Activated CD4-positive, alpha-beta T cell treated with anti-CD3 and anti-CD28 coated beads, Interleukin-2, amount 10 ng/mL, durations not matched to agents 24 days and 14 days (primary cell): ENCODE data around the gene IMP3. TPM values are rescaled to one million over a fixed set of nuclear protein-coding genes. Genes with fewer than 3 reads are reported as not detected.

ENCODE experiments used
- DNase-seq: peaks from one replicate; pipeline ENCODE4 v3.0.0; 2022
- H3K27ac Mint-ChIP-seq: one replicate; pipeline ENCODE4 v1.8.0; 2022; ENCODE audit warnings: mild to moderate bottlenecking, mixed read lengths
- H3K27me3 Mint-ChIP-seq: one replicate; pipeline ENCODE4 v1.8.0; 2022; ENCODE audit warnings: mixed read lengths
- H3K36me3 Mint-ChIP-seq: one replicate; pipeline ENCODE4 v1.8.0; 2022; ENCODE audit warnings: low read depth, mild to moderate bottlenecking, mixed read lengths
- H3K4me1 Mint-ChIP-seq: one replicate; pipeline ENCODE4 v1.8.0; 2021; ENCODE audit warnings: mixed read lengths
- H3K4me3 Mint-ChIP-seq: one replicate; pipeline ENCODE4 v1.8.0; 2022; ENCODE audit warnings: mild to moderate bottlenecking, moderate library complexity, mixed read lengths
- H3K9me3 Mint-ChIP-seq: one replicate; pipeline ENCODE4 v1.8.0; 2021; ENCODE audit warnings: mixed read lengths
- intact Hi-C: fragments of 100-400 bp; cut with micrococcal nuclease; formaldehyde crosslinking; loops from one replicate; pipeline ENCODE4 v1.15.1; 2023
- total RNA-seq: library from RNA; stranded (reverse); gene quantifications from 2 replicates; pipeline ENCODE4 v1.2.3, GENCODE V29; 2022

Gene IMP3
- total RNA-seq, 1 donor from 2014 or later = 112 TPM

GRCh38 chr15:75662823-75663519 is 22.9 kb upstream of the IMP3 start:
- H3K9me3 Mint-ChIP-seq = no peaks in the 10 kb centered on the region
- H3K4me3 Mint-ChIP-seq = no peak overlapping the region
- intact Hi-C loops = no loop called here
- no peaks in the 10 kb centered on the region for H3K36me3 Mint-ChIP-seq
- no peaks in the 10 kb centered on the region for H3K27me3 Mint-ChIP-seq
- no peak for DNase-seq
- H3K27ac Mint-ChIP-seq = no peak overlapping the region
- no peaks in the 10 kb centered on the region for H3K4me1 Mint-ChIP-seq

- H3K4me3 Mint-ChIP-seq = no peak overlapping the region
- H3K9me3 Mint-ChIP-seq = no peaks in the 10 kb centered on the region
- H3K4me1 Mint-ChIP-seq = no peaks in the 10 kb centered on the region
- no peaks in the 10 kb centered on the region for H3K36me3 Mint-ChIP-seq
- no peak for DNase-seq
- no peaks in the 10 kb centered on the region for H3K27me3 Mint-ChIP-seq
- intact Hi-C loops = no loop called here
- H3K27ac Mint-ChIP-seq = no peak overlapping the region
These were observed 21.7 kb upstream of the IMP3 start for GRCh38 chr15:75661756-75662140.

DNA sequence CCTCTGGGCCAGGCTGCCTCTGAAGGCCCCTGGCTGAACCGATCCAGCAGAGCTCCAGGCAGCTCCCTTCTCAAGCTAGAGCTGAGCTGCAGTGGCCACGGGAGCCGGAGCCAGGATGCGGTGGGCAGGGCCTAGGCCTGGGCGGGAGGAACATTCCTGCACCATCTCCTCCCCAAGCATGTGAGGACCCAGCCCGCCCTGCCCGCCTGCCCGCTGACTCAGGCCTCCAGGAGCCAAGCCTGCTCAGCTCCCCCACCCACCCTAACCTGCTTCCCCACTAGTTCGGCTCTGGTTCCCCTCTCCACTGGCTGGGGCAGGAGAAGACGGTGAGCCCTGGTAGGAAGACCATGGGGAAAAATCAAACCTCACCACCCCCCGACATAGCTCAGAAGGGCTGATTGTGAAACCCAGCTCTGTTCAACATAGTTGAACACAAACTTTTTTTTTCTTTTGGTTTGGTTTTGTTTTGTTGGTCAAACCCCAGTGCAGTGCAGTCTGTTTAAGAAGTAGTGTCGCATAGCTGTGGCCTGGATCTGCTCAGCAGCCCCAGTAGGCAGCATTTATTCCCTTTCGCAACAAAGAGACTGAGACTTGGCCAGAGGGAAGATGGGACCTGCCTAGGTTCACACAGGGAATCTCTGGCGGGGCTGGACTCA is 21.2 kb upstream of the IMP3 start:
- no peaks in the 10 kb centered on the region for H3K27me3 Mint-ChIP-seq
- H3K36me3 Mint-ChIP-seq = no peaks in the 10 kb centered on the region
- H3K4me3 Mint-ChIP-seq = no peak overlapping the region
- intact Hi-C loops = no loop called here
- no peak overlapping the region for H3K27ac Mint-ChIP-seq
- H3K9me3 Mint-ChIP-seq = no peaks in the 10 kb centered on the region
- no peaks in the 10 kb centered on the region for H3K4me1 Mint-ChIP-seq
- no peak for DNase-seq

- H3K27me3 Mint-ChIP-seq = no peaks in the 10 kb centered on the region
- no peaks in the 10 kb centered on the region for H3K9me3 Mint-ChIP-seq
- H3K4me3 Mint-ChIP-seq = no peak overlapping the region
- intact Hi-C loops = no loop called here
- no peaks in the 10 kb centered on the region for H3K4me1 Mint-ChIP-seq
- no peaks in the 10 kb centered on the region for H3K36me3 Mint-ChIP-seq
- H3K27ac Mint-ChIP-seq = no peak overlapping the region
- no peak for DNase-seq
These were observed 20.1 kb upstream of the IMP3 start for GRCh38 chr15:75659928-75660645.

- H3K9me3 Mint-ChIP-seq = no peaks in the 10 kb centered on the region
- intact Hi-C loops = no loop called here
- H3K4me1 Mint-ChIP-seq = no peaks in the 10 kb centered on the region
- H3K27ac Mint-ChIP-seq = no peak overlapping the region
- H3K36me3 Mint-ChIP-seq = no peaks in the 10 kb centered on the region
- no peak overlapping the region for H3K4me3 Mint-ChIP-seq
- no peak for DNase-seq
- H3K27me3 Mint-ChIP-seq = no peaks in the 10 kb centered on the region
These were observed 19.2 kb upstream of the IMP3 start for GRCh38 chr15:75659141-75659771.

DNA sequence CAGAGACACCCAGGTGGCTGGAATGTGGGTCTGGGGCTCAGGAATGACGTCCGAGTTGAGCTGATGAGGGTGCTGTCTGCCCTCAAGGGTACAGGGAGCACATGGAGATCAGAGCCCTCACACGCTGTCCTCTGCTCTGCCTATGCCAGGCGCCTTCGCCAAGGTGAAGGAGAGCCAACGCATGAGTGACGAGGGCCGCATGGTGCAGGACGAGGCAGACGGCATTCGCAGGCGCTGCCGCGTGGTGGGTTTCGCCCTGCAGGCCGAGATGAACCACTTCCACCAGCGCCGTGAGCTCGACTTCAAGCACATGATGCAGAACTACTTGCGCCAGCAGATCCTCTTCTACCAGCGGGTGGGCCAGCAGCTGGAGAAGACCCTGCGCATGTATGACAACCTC is 16.8 kb upstream of the IMP3 start:
- Mint-ChIP-seq H3K4me3 (no peak overlapping the region), H3K9me3 (no peaks in the 10 kb centered on the region), H3K27ac (no peak overlapping the region), H3K36me3 (peaks cover 2% of the 10 kb centered on the region), H3K4me1 (peaks cover 6% of the 10 kb centered on the region), H3K27me3 (no peaks in the 10 kb centered on the region)
- intact Hi-C loops = no loop called here
- DNase-seq = no peak

- no peaks in the 10 kb centered on the region for H3K27me3 Mint-ChIP-seq
- no peak overlapping the region for H3K4me3 Mint-ChIP-seq
- DNase-seq = no peak
- peaks cover 2% of the 10 kb centered on the region for H3K36me3 Mint-ChIP-seq
- no peak overlapping the region for H3K27ac Mint-ChIP-seq
- peaks cover 10% of the 10 kb centered on the region for H3K4me1 Mint-ChIP-seq
- intact Hi-C loops = no loop called here
- H3K9me3 Mint-ChIP-seq = no peaks in the 10 kb centered on the region
These were observed 16.3 kb upstream of the IMP3 start for GRCh38 chr15:75656331-75656730.

DNA sequence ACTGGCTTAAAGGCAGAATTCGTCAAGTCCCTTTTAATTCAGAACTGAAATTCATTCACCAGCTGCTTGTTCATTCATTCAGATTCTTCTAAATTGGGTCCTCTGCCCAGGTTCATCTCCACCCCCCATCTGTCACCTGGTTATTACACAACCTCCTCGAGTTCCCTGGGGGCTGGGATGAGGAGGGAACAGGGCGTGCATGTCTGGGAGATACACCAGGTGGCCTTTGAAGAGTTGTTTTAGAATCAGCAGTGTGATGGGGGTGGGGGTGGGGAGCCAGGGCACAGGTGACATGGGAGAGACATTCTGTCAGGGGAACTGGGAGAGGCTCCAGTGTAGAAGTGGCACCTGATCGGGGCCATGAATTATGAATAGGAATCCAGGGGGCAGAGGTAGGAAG is 15.9 kb upstream of the IMP3 start:
- DNase-seq = no peak
- Mint-ChIP-seq H3K27ac (no peak overlapping the region), H3K36me3 (peaks cover 2% of the 10 kb centered on the region), H3K9me3 (no peaks in the 10 kb centered on the region), H3K27me3 (no peaks in the 10 kb centered on the region), H3K4me1 (peaks cover 14% of the 10 kb centered on the region), H3K4me3 (no peak overlapping the region)
- intact Hi-C loops = no loop called here

- no peak for DNase-seq
- intact Hi-C loops = no loop called here
- H3K36me3 Mint-ChIP-seq = peaks cover 2% of the 10 kb centered on the region
- no peaks in the 10 kb centered on the region for H3K27me3 Mint-ChIP-seq
- no peaks in the 10 kb centered on the region for H3K9me3 Mint-ChIP-seq
- no peak overlapping the region for H3K27ac Mint-ChIP-seq
- no peak overlapping the region for H3K4me3 Mint-ChIP-seq
- H3K4me1 Mint-ChIP-seq = peaks cover 19% of the 10 kb centered on the region
These were observed 14.3 kb upstream of the IMP3 start for GRCh38 chr15:75654201-75654907.

GRCh38 chr15:75653347-75653913 is 13.4 kb upstream of the IMP3 start:
- H3K27me3 Mint-ChIP-seq = no peaks in the 10 kb centered on the region

DNA sequence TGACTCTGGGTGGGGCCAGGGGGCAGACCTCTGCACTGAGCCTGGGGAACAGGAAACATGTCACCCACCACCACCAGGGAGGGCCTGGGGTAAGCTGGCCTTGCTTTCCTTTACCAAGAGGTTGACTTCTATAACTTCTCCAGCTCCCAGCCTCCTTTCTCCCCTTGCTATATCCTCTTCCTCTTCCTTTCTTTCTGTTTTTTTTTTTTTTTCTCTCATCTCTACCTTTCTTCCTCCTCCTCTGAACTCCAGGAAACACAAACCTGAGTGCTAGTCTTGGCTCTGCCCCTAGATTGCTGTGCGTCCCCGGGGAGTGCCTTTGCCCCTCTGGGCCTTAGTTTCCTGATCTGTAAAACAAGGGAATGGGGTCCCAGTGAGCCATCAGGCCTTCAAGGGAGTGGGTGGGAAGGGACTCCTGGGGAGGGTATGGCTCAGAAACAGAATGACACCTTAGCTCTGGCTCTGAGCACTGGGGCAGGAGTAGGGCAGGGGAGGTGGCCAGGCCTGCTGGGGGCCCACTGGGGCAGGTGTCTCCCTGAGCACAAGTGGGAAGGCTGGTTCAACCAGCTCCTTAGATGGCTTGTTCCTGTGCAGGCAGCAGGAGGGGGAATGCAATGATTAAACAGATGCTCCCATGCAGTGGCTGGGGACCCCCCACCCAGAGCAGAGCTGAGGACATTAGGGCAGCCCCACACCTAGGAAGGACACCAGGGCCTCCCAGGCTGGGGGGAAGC is 12.0 kb upstream of the IMP3 start:
- Mint-ChIP-seq H3K27ac (peak overlapping the region; percentile 78), H3K4me1 (peaks cover 22% of the 10 kb centered on the region), H3K36me3 (peaks cover 2% of the 10 kb centered on the region), H3K4me3 (peak overlapping the region; percentile 58), H3K27me3 (no peaks in the 10 kb centered on the region), H3K9me3 (no peaks in the 10 kb centered on the region)
- intact Hi-C loops = no loop called here
- DNase-seq = no peak

More at GRCh38 chr15:75653347-75653913, 13.4 kb upstream of the IMP3 start:
- Mint-ChIP-seq H3K4me3 (no peak overlapping the region), H3K4me1 (peaks cover 19% of the 10 kb centered on the region), H3K27ac (no peak overlapping the region), H3K9me3 (no peaks in the 10 kb centered on the region), H3K36me3 (peaks cover 2% of the 10 kb centered on the region)
- intact Hi-C loops = no loop called here
- no peak for DNase-seq

- peak; percentile 63 for DNase-seq
- peaks cover 2% of the 10 kb centered on the region for H3K27me3 Mint-ChIP-seq
- H3K27ac Mint-ChIP-seq = peak overlapping the region; percentile 62
- H3K9me3 Mint-ChIP-seq = no peaks in the 10 kb centered on the region
- peak overlapping the region; percentile 58 for H3K4me3 Mint-ChIP-seq
- H3K4me1 Mint-ChIP-seq = peaks cover 29% of the 10 kb centered on the region
- H3K36me3 Mint-ChIP-seq = peaks cover 2% of the 10 kb centered on the region
- intact Hi-C loops = no loop called here
These were observed 11.1 kb upstream of the IMP3 start for GRCh38 chr15:75650908-75651809.
